Tibial artery (tissue), 4 donors: ENCODE data around the gene MBD4.
A peak's percentile ranks its signal among the peaks of the same experiment; 100 is the strongest.

Experiments used
- DNase-seq, 2 donors: peaks; one replicate each; pipeline ENCODE4 v3.0.0-alpha.2; 2019
- H3K27ac ChIP-seq, 2 donors: fragments of 200-600 bp; sonication (generic) in 1 of 2; 1 replicate in 1 of 2; 2 replicates in 1 of 2; pipeline ENCODE4 v1.5.1; 2018 to 2019; ENCODE audit warnings: mild to moderate bottlenecking in 1 of 2
- H3K27me3 ChIP-seq, 2 donors: fragments of 200-600 bp; sonication (generic) in 1 of 2; one replicate each; pipeline versions ENCODE4 v1.5.1 to v1.6.0; 2016 to 2019
- H3K36me3 ChIP-seq, 3 donors: fragments of 200-600 bp; sonication (generic) in 2 of 3; one replicate each; pipeline ENCODE4 v1.5.1; 2016 to 2019; ENCODE audit warnings: mild to moderate bottlenecking in 2 of 3
- H3K4me1 ChIP-seq, 4 donors: fragments of 200-600 bp; sonication (generic) in 2 of 4; 1 replicate in 3 of 4; 2 replicates in 1 of 4; pipeline ENCODE4 v1.5.1; 2016 to 2019
- H3K4me3 ChIP-seq, 2 donors: fragments of 200-600 bp; sonication (generic) in 1 of 2; 1 replicate in 1 of 2; 2 replicates in 1 of 2; pipeline ENCODE4 v1.5.1; 2018 to 2019; ENCODE audit warnings: mild to moderate bottlenecking in 2 of 2
- H3K9me3 ChIP-seq, 3 donors: fragments of 200-600 bp; sonication (generic) in 1 of 3; one replicate each; pipeline ENCODE4 v1.5.1; 2016 to 2019
- intact Hi-C: fragments of 100-400 bp; cut with DNase I; formaldehyde crosslinking; loops from one replicate; pipeline ENCODE4 v1.15.0; 2023; ENCODE audit warnings: low total_unique reads
- TF ChIP-seq, protein P1 (sequence below), 2 experiments: fragments of 200-600 bp in 1 of 2; fragments of 450-650 bp in 1 of 2; IDR thresholded peaks; one replicate each; pipeline ENCODE4 v1.5.1; 2017 to 2019; ENCODE audit warnings: antibody characterized with exemption in 2 of 2, mild to moderate bottlenecking in 1 of 2, moderate library complexity in 1 of 2

MBD4 gene

DNA sequence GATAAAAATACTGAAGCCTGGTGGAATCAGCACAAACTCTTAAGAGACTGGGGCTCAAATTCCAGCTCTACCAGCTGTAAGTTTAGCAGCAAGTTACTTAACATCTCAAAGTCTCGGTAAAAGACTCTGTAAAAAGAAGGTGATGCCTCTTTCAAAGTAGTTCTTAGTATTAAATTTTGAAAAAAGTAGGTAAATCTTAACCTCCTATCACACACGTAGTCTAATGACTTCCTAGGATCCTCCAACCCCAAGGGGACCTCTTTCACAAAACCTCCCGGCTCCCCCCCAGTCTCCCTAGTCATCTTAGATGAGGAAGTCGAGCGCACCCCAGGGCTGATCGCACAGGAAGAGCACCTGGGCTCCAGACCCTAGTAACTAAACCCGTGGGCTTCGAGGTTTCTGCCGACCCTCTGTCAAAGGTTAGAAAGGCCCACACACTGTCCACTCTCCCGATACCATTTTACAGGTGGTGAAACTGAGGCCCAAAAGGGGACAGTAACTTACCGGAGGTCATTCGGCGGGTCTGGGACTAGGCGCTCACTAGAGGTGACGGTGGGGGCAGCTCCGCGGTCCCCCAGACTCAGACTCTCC is 427 bp downstream of the MBD4 start:
- Histone ChIP-seq H3K27me3 (no peaks in the 10 kb centered on the region), H3K27ac (peak overlapping the region; percentile 79 to 82), H3K36me3 (peaks cover 6 to 23% (median 22%) of the 10 kb centered on the region in 3 donors), H3K9me3 (no peaks in the 10 kb centered on the region), H3K4me1 (peaks cover 3 to 72% (median 46%) of the 10 kb centered on the region in 4 donors), H3K4me3 (peak overlapping the region; percentile 72 to 85)
- TF ChIP-seq, protein P1, sequence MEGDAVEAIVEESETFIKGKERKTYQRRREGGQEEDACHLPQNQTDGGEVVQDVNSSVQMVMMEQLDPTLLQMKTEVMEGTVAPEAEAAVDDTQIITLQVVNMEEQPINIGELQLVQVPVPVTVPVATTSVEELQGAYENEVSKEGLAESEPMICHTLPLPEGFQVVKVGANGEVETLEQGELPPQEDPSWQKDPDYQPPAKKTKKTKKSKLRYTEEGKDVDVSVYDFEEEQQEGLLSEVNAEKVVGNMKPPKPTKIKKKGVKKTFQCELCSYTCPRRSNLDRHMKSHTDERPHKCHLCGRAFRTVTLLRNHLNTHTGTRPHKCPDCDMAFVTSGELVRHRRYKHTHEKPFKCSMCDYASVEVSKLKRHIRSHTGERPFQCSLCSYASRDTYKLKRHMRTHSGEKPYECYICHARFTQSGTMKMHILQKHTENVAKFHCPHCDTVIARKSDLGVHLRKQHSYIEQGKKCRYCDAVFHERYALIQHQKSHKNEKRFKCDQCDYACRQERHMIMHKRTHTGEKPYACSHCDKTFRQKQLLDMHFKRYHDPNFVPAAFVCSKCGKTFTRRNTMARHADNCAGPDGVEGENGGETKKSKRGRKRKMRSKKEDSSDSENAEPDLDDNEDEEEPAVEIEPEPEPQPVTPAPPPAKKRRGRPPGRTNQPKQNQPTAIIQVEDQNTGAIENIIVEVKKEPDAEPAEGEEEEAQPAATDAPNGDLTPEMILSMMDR (IDR thresholded peaks at IDR 0.05): no peak
- DNase-seq: peak in 1 of 2 donors; percentile 58
- intact Hi-C loops: loop anchor here (5.0 to 10.0 kb wide), 2 partner anchors 37 to 665 kb away; no protein-coding TSS in a partner anchor

DNA sequence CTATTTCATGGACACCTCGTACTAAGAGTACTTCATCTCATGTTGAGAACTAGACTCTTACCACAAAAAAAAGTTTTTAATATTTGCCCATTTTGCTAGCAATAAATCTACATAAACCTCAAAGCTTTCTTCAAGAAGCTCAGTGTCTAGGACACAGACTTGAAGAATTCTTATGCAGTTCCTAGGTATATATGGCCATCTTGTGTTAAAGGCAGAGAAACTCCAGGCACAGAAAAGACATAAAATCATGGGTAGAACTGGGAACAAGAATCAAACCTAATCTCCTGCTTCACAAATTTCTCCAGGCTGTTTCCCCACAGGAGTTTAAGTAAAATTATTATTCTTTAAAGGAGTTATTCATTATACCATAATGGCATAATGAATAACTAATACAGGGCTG is 4.4 kb downstream of the MBD4 start:
- no peak for DNase-seq
- H3K27ac ChIP-seq: no peak overlapping the region
- intact Hi-C loops: loop anchor here (5.0 to 10.0 kb wide), 2 partner anchors 33 to 669 kb away; no protein-coding TSS in a partner anchor
- no peak overlapping the region for H3K4me3 ChIP-seq
- H3K4me1 ChIP-seq: peaks cover 3 to 39% (median 22%) of the 10 kb centered on the region in 4 donors
- H3K36me3 ChIP-seq: peaks cover 29 to 63% (median 56%) of the 10 kb centered on the region in 3 donors
- no peaks in the 10 kb centered on the region for H3K9me3 ChIP-seq
- H3K27me3 ChIP-seq: no peaks in the 10 kb centered on the region
- TF ChIP-seq, protein P1 (IDR thresholded peaks at IDR 0.05): no peak

DNA sequence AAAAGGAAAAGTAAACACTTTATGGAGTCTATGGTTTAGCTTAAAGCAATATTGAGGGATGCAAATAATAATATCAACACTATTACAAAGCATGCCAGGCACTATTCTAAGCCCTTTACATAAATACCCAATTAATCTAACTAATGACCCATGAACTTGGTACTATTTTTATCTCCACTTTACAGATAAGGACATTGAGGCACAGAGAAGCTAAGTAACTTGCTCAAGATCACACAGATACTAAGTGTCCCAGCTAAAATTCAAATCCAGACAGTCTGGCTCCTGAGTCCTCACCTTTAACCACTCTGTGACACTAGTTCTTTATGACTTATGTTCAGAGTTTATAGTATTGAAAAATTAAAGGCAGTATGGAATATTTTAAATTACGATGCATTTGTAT is 5.6 kb downstream of the MBD4 start:
- H3K4me1 ChIP-seq: peaks cover 3 to 38% (median 21%) of the 10 kb centered on the region in 4 donors
- H3K36me3 ChIP-seq: peaks cover 29 to 63% (median 56%) of the 10 kb centered on the region in 3 donors
- TF ChIP-seq, protein P1 (IDR thresholded peaks at IDR 0.05): no peak
- H3K27me3 ChIP-seq: no peaks in the 10 kb centered on the region
- intact Hi-C loops: loop anchor here (10.0 kb wide), 1 partner anchor 671 kb away; no protein-coding TSS in a partner anchor
- H3K4me3 ChIP-seq: no peak overlapping the region
- DNase-seq: no peak
- no peak overlapping the region for H3K27ac ChIP-seq
- no peaks in the 10 kb centered on the region for H3K9me3 ChIP-seq

DNA sequence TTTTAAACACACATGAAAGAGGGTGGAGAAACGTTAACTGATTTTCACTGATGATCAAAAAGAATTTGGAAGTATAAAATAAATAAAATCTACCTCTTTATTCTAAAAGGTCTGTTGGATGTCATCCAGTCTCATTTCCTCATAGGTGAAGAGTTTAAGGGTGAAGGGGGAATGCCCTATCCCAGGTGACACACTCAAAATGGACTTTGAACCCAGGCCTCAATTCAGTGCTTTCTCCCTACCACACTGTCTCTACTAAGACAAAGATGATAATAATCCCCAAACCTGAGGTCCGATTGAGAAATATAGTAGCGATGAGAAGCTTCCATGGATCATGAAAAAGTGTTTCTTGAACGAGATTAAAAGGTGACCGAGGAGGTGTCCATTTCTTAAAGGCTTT is 6.2 kb downstream of the MBD4 start:
- Histone ChIP-seq H3K36me3 (peaks cover 29 to 63% (median 56%) of the 10 kb centered on the region in 3 donors), H3K4me3 (no peak overlapping the region), H3K27me3 (no peaks in the 10 kb centered on the region), H3K27ac (no peak overlapping the region), H3K4me1 (peaks cover 3 to 37% (median 18%) of the 10 kb centered on the region in 4 donors), H3K9me3 (no peaks in the 10 kb centered on the region)
- TF ChIP-seq, protein P1 (IDR thresholded peaks at IDR 0.05): no peak
- DNase-seq: no peak
- intact Hi-C loops: loop anchor here (10.0 kb wide), 1 partner anchor 671 kb away; no protein-coding TSS in a partner anchor

DNA sequence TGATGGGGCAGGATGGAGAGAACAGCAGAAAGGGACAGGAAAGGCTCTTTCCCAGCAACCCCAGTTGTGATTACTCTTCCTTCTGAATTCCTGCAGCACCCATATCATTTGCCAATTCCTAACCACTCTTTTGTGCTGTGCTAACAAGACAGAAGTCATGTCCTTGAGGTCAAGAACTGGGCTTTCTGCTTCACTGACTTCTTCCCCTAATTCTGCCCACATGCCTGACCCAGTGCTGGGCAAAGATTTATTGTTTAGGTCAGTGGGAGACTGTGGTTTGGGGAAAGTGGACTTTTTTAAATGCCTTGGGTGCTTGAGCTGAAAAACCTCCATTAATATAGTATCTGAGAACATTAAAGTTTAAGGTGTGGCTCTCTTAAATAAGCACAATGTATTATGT is 7.1 kb downstream of the MBD4 start:
- Histone ChIP-seq H3K4me1 (peaks cover 1 to 37% (median 17%) of the 10 kb centered on the region in 4 donors), H3K36me3 (peaks cover 29 to 60% (median 55%) of the 10 kb centered on the region in 3 donors), H3K27ac (no peak overlapping the region), H3K9me3 (no peaks in the 10 kb centered on the region), H3K27me3 (no peaks in the 10 kb centered on the region), H3K4me3 (no peak overlapping the region)
- TF ChIP-seq, protein P1 (IDR thresholded peaks at IDR 0.05): no peak
- no peak for DNase-seq
- intact Hi-C loops: loop anchor here (10.0 kb wide), 1 partner anchor 672 kb away; no protein-coding TSS in a partner anchor
